WTC11 (cell line): Measurements from ENCODE around the gene DCAF15.

ENCODE experiments used
- AR ChIP-seq: fragments of 250-450 bp; sonication (Bioruptor Pico); IDR thresholded peaks from 2 replicates; pipeline ENCODE4 v1.9.0; 2021; ENCODE audit warnings: mild to moderate bottlenecking
- ATF3 ChIP-seq: sonication (generic); formaldehyde crosslinking; conservative IDR thresholded peaks from 2 replicates; pipeline ENCODE4 v1.8.1; 2022; ENCODE audit warnings: mild to moderate bottlenecking, missing genetic modification reagents
- CTCF ChIP-seq: fragments of 200-600 bp; IDR thresholded peaks from 2 replicates; pipeline ENCODE4 v1.8.0; 2022; ENCODE audit warnings: antibody characterized with exemption
- ESRRA ChIP-seq: sonication (generic); formaldehyde crosslinking; IDR thresholded peaks from 2 replicates; pipeline ENCODE4 v1.8.1; 2022; ENCODE audit warnings: mild to moderate bottlenecking, missing genetic modification reagents, borderline replicate concordance
- FOXJ3 ChIP-seq: sonication (generic); formaldehyde crosslinking; IDR thresholded peaks from 2 replicates; pipeline ENCODE4 v1.9.0; 2021; ENCODE audit warnings: missing genetic modification reagents, mild to moderate bottlenecking, borderline replicate concordance
- FOXP1 ChIP-seq: sonication (generic); formaldehyde crosslinking; IDR thresholded peaks from 2 replicates; pipeline ENCODE4 v1.8.0; 2022; ENCODE audit warnings: missing genetic modification reagents, mild to moderate bottlenecking, moderate library complexity, borderline replicate concordance
- IRF2 ChIP-seq: sonication (generic); formaldehyde crosslinking; IDR thresholded peaks from 2 replicates; pipeline ENCODE4 v1.8.0; 2022; ENCODE audit warnings: low read depth, missing genetic modification reagents, borderline replicate concordance
- JUN ChIP-seq: sonication (generic); formaldehyde crosslinking; IDR thresholded peaks from 2 replicates; pipeline ENCODE4 v1.8.0; 2023; ENCODE audit warnings: mild to moderate bottlenecking, missing genetic modification reagents
- NR2C2 ChIP-seq: sonication (generic); formaldehyde crosslinking; IDR thresholded peaks from 2 replicates; pipeline ENCODE4 v1.8.0; 2022; ENCODE audit warnings: mild to moderate bottlenecking, missing genetic modification reagents
- USF1 ChIP-seq: sonication (generic); formaldehyde crosslinking; IDR thresholded peaks from 2 replicates; pipeline ENCODE4 v1.8.0; 2022; ENCODE audit warnings: mild to moderate bottlenecking, missing genetic modification reagents
- USF2 ChIP-seq: sonication (generic); formaldehyde crosslinking; IDR thresholded peaks from 2 replicates; pipeline ENCODE4 v1.8.1; 2023; ENCODE audit warnings: mild to moderate bottlenecking, missing genetic modification reagents, moderate library complexity
- ZNF219 ChIP-seq: sonication (generic); formaldehyde crosslinking; IDR thresholded peaks from 2 replicates; pipeline ENCODE4 v1.8.0; 2023; ENCODE audit warnings: missing genetic modification reagents, mild to moderate bottlenecking, borderline replicate concordance
- ZNF416 ChIP-seq: fragments of 250-450 bp; sonication (Bioruptor Pico); IDR thresholded peaks from 2 replicates; pipeline ENCODE4 v1.9.0; 2021; ENCODE audit warnings: mild to moderate bottlenecking, inconsistent platforms

- no peak for TF ChIP-seq NR2C2
- no peak for TF ChIP-seq ATF3 (CRISPR knock-in tag)
- TF ChIP-seq CTCF: no peak
- TF ChIP-seq USF2 (CRISPR knock-in tag): no peak; the same call in 1 of the 2 replicates
- no peak for TF ChIP-seq FOXP1
- no peak for TF ChIP-seq JUN (CRISPR knock-in tag)
- TF ChIP-seq IRF2 (CRISPR knock-in tag): no peak
- no peak for TF ChIP-seq ZNF416 (CRISPR knock-in tag)
- TF ChIP-seq FOXJ3 (CRISPR knock-in tag): no peak
- TF ChIP-seq ZNF219 (CRISPR knock-in tag): no peak
- no peak for TF ChIP-seq ESRRA (CRISPR knock-in tag)
- TF ChIP-seq AR (CRISPR knock-in tag): no peak
- TF ChIP-seq USF1 (CRISPR knock-in tag): 0 out of 2 replicates have a peak, but pooled peaks have one; percentile 10
Measured at GRCh38 chr19:14006085-14006765, 53.9 kb downstream of the DCAF15 start, which contains the start of gene RFX1.
